ENCODE data around the gene REX1BD. TPM values are rescaled to one million over a fixed set of nuclear protein-coding genes. Genes with fewer than 3 reads are reported as not detected.
A peak's percentile ranks its signal among the peaks of the same experiment; 100 is the strongest.

The REX1BD gene
- total RNA-seq, 1 donor: 48.7 TPM

- Histone ChIP-seq H3K4me3 (ENCODE audit: low read length) (peak within 1 kb of the TSS; percentile 59), H3K27me3 (ENCODE audit: insufficient read depth, low read length) (no peaks in the 10 kb centered on the region), H3K9me3 (ENCODE audit: low read depth, low read length) (no peaks in the 10 kb centered on the region)
Measured at GRCh38 chr19:18636969-18637629, 48.5 kb downstream of the REX1BD start, which contains the start of gene KLHL26. TSS of gene KLHL26 (plus strand) at chr19:18637028. CDS start at chr19:18637055, 27 bp downstream.

GRCh38 chr19:18637673-18638630 is 49.4 kb downstream of the REX1BD start:
- H3K9me3 ChIP-seq (ENCODE audit: low read depth, low read length): no peaks in the 10 kb centered on the region
- no peaks in the 10 kb centered on the region for H3K27me3 ChIP-seq (ENCODE audit: insufficient read depth, low read length)
- no peak overlapping the region for H3K4me3 ChIP-seq (ENCODE audit: low read length)
- peaks cover 18% of the 10 kb centered on the region for H3K4me1 ChIP-seq (ENCODE audit: insufficient read depth, low read length)

More at GRCh38 chr19:18636969-18637629, 48.5 kb downstream of the REX1BD start, which contains the start of gene KLHL26:
- H3K4me1 ChIP-seq (ENCODE audit: insufficient read depth, low read length): peaks cover 18% of the 10 kb centered on the region

- Histone ChIP-seq H3K27me3 (ENCODE audit: insufficient read depth, low read length) (no peaks in the 10 kb centered on the region), H3K4me3 (ENCODE audit: low read length) (no peak overlapping the region), H3K4me1 (ENCODE audit: insufficient read depth, low read length) (peaks cover 26% of the 10 kb centered on the region), H3K9me3 (ENCODE audit: low read depth, low read length) (no peaks in the 10 kb centered on the region)
Measured at GRCh38 chr19:18639706-18640243, 51.2 kb downstream of the REX1BD start.

Other genes with a start within 250 kb of the REX1BD start
- 21.4 TPM for gene PGPEP1, start 248.2 kb upstream of the REX1BD start, total RNA-seq
- gene GDF15, start 202.6 kb upstream of the REX1BD start, total RNA-seq: not detected
- gene LRRC25, start 191.2 kb upstream of the REX1BD start, total RNA-seq: 32.7 TPM
- 46.2 TPM for gene SSBP4, start 169.4 kb upstream of the REX1BD start, total RNA-seq
- gene ISYNA1, start 150.7 kb upstream of the REX1BD start, total RNA-seq: 7.8 TPM
- gene ELL, start 66.7 kb upstream of the REX1BD start, total RNA-seq: 40.4 TPM
- 169 TPM for gene FKBP8, start 45.2 kb upstream of the REX1BD start, total RNA-seq
- 70.5 TPM for gene KXD1, start 30.9 kb upstream of the REX1BD start, total RNA-seq
- 1,795 TPM for gene UBA52, start 16.9 kb upstream of the REX1BD start, total RNA-seq
- 0.21 TPM for gene CRLF1, start 18.0 kb downstream of the REX1BD start, total RNA-seq
- not detected for gene TMEM59L, start 24.1 kb downstream of the REX1BD start, total RNA-seq
- gene KLHL26, start 48.2 kb downstream of the REX1BD start, total RNA-seq: 8.0 TPM
- 4.3 TPM for gene CRTC1, start 94.9 kb downstream of the REX1BD start, total RNA-seq
- not detected for gene COMP, start 202.5 kb downstream of the REX1BD start, total RNA-seq
- gene UPF1, start 243.2 kb downstream of the REX1BD start, total RNA-seq: 66.1 TPM